Right renal pelvis (tissue), 4 donors: Measurements from ENCODE around the gene ZNF48. TPM values are rescaled to one million over a fixed set of nuclear protein-coding genes. Genes with fewer than 3 reads are reported as not detected.
A peak's percentile ranks its signal among the peaks of the same experiment; 100 is the strongest.

ENCODE experiments used
- DNase-seq, 4 donors: peaks; one replicate each; pipeline ENCODE4 v3.0.0-alpha.2; 2013; ENCODE audit warnings: low read depth in 4 of 4, low spot score in 3 of 4, missing footprints in 1 of 4
- polyA plus RNA-seq, 4 donors: library from polyadenylated mRNA; unstranded; fragments of 120-200 nt; gene quantifications; one replicate each; pipeline ENCODE4 v1.2.1, GENCODE V29; 2013; ENCODE audit not compliant: insufficient read length in 4 of 4

The ZNF48 gene
- 10 to 100 TPM; 13.0 to 15.2 (median 13.9) TPM for polyA plus RNA-seq

GRCh38 chr16:30395155-30395991 lies at the start of gene ZNF48:
TSS of gene ZNF48 (plus strand) at chr16:30395420. CDS start at chr16:30395795, 375 bp downstream.
- peak in 3 of 4 donors; percentile 82 to 83 (median 83) for DNase-seq

GRCh38 chr16:30346286-30346685 lies 48.9 kb upstream of the ZNF48 start:
- DNase-seq = no peak

- no peak for DNase-seq
Observed at GRCh38 chr16:30348113-30348512, 47.1 kb upstream of the ZNF48 start.

- no peak for DNase-seq
Observed at GRCh38 chr16:30348929-30349328, 46.3 kb upstream of the ZNF48 start.

GRCh38 chr16:30349675-30350074 lies 45.5 kb upstream of the ZNF48 start:
- DNase-seq = no peak

- DNase-seq = no peak
Observed at GRCh38 chr16:30350134-30350871, 44.9 kb upstream of the ZNF48 start.

GRCh38 chr16:30351001-30351441 lies 44.2 kb upstream of the ZNF48 start:
- no peak for DNase-seq

- no peak for DNase-seq
Observed at GRCh38 chr16:30351586-30352419, 43.4 kb upstream of the ZNF48 start.

GRCh38 chr16:30352488-30353401 lies 42.5 kb upstream of the ZNF48 start:
- no peak for DNase-seq

GRCh38 chr16:30353438-30354129 lies 41.6 kb upstream of the ZNF48 start:
- DNase-seq = no peak

- no peak for DNase-seq
Observed at GRCh38 chr16:30354423-30355143, 40.6 kb upstream of the ZNF48 start.

GRCh38 chr16:30355144-30355953 lies 39.9 kb upstream of the ZNF48 start, which contains the start of gene CD2BP2:
TSS of gene CD2BP2 (minus strand) at chr16:30355308. CDS start at chr16:30354681, 627 bp downstream.
- peak; percentile 97 to 100 (median 99) for DNase-seq

GRCh38 chr16:30355954-30356308 lies 39.3 kb upstream of the ZNF48 start:
- DNase-seq = no peak

- no peak for DNase-seq
Observed at GRCh38 chr16:30356401-30357084, 38.7 kb upstream of the ZNF48 start.

GRCh38 chr16:30357085-30357714 lies 38.0 kb upstream of the ZNF48 start:
- no peak for DNase-seq
